K562 (cell line): ENCODE measurements around the gene BNC2. TPM values are rescaled to one million over a fixed set of nuclear protein-coding genes. Genes with fewer than 3 reads are reported as not detected.

Source experiments
- ATAC-seq: fragments of 200-7000 bp; cut with Tn5 transposase; 3 replicates; pipeline ENCODE4 v1.9.1; 2020; ENCODE audit warnings: moderate library complexity
- BruUV-seq: library from RNA; stranded (reverse); fragments of 400-500 nt; replicated peaks from 2 replicates; lab custom pipeline; 2021; lab: Mats Ljungman, UMichigan
- CTCF ChIA-PET: fragments of 300-600 bp; formaldehyde crosslinking; extraction: SDS; loops from one replicate; lab custom pipeline; 2021; ENCODE audit warnings: low intra/inter-chr PET ratio; lab: Yijun Ruan, JAX
- POLR2A ChIA-PET: fragments of 300-600, 350-650 bp; sonication (Branson Sonifier 250); formaldehyde crosslinking; extraction: SDS; loops from one replicate; lab custom pipeline; 2021; ENCODE audit warnings: antibody characterized with exemption, inconsistent platforms; lab: Yijun Ruan, JAX
- DNase-seq, 4 experiments: peaks; one replicate each; pipeline versions ENCODE4 v3.0.0 to v3.0.0-alpha.2; 2011 to 2018; ENCODE audit warnings: low spot score in 3 of 4, mixed read lengths in 3 of 4; ENCODE audit errors: extremely low read depth in 1 of 4
- FAIRE-seq: peaks from 2 replicates; lab custom pipeline; 2011; peaks lifted over from hg19 to GRCh38; lab: Jason Lieb, UNC
- H2AFZ ChIP-seq: 2 replicates; pipeline ENCODE4 v1.6.0; 2011; ENCODE audit warnings: low read depth, low read length, control low read depth, inconsistent platforms
- H3K27ac ChIP-seq: fragments of 200-600 bp; 3 replicates; pipeline ENCODE4 v1.8.0; 2011; ENCODE audit warnings: low read depth, mild to moderate bottlenecking, control low read depth, inconsistent platforms, low read length, moderate library complexity, mixed read lengths; ENCODE audit errors: extremely low read depth
- H3K27me3 ChIP-seq, 2 experiments: fragments of 300-600 bp in 1 of 2; 2 replicates in 1 of 2; 3 replicates in 1 of 2; pipeline versions ENCODE4 v1.6.0 to v1.8.0; 2011; ENCODE audit warnings: inconsistent platforms in 2 of 2, low read length in 2 of 2, mild to moderate bottlenecking in 1 of 2, mixed read lengths in 1 of 2, moderate library complexity in 1 of 2; ENCODE audit not compliant: control insufficient read depth in 2 of 2, insufficient read depth in 2 of 2
- H3K36me3 ChIP-seq: fragments of 300-600 bp; 3 replicates; pipeline ENCODE4 v1.8.0; 2011; ENCODE audit warnings: mild to moderate bottlenecking, low read length, inconsistent platforms; ENCODE audit not compliant: control insufficient read depth, insufficient read depth
- H3K4me1 ChIP-seq, 2 experiments: fragments of 200-600 bp in 1 of 2; replicated peaks in 1 of 2; 2 replicates in 1 of 2; 3 replicates in 1 of 2; pipeline versions ENCODE4 v1.5.1 to v1.8.0; 2011; ENCODE audit warnings: inconsistent platforms in 2 of 2, low read length in 2 of 2, mild to moderate bottlenecking in 1 of 2, mixed read lengths in 1 of 2, moderate library complexity in 1 of 2; ENCODE audit not compliant: control insufficient read depth in 2 of 2, insufficient read depth in 2 of 2
- H3K4me2 ChIP-seq: 2 replicates; pipeline ENCODE4 v1.6.1; 2011; ENCODE audit warnings: low read length, control low read depth, inconsistent platforms, mixed read lengths; ENCODE audit not compliant: insufficient read depth
- H3K4me3 ChIP-seq: fragments of 200-600 bp; sonication (generic), shearing (Covaris generic); 2 replicates; pipeline ENCODE4 v1.5.1; 2016; ENCODE audit warnings: control low read depth, inconsistent platforms
- H3K79me2 ChIP-seq: fragments of 200-600 bp; 3 replicates; pipeline ENCODE4 v1.8.0; 2011; ENCODE audit warnings: low read length, inconsistent platforms; ENCODE audit not compliant: control insufficient read depth, insufficient read depth
- H3K9ac ChIP-seq, 2 experiments: 2 replicates each; pipeline versions ENCODE4 v1.6.0 to v1.6.1; 2011; ENCODE audit warnings: low read depth in 2 of 2, low read length in 2 of 2, control low read depth in 1 of 2, inconsistent platforms in 1 of 2, mild to moderate bottlenecking in 1 of 2, mixed read lengths in 1 of 2; ENCODE audit not compliant: insufficient read depth in 1 of 2
- H3K9me1 ChIP-seq: one replicate; pipeline ENCODE4 v1.6.0; 2011; ENCODE audit warnings: inconsistent platforms, mild to moderate bottlenecking, low read length, moderate library complexity; ENCODE audit not compliant: control insufficient read depth, insufficient read depth
- H3K9me3 ChIP-seq: replicated peaks from 2 replicates; pipeline ENCODE4 v1.5.1; 2011; ENCODE audit warnings: low read depth, low read length, inconsistent platforms; ENCODE audit not compliant: control insufficient read depth, insufficient read depth
- H4K20me1 ChIP-seq: replicated peaks from 2 replicates; pipeline ENCODE4 v1.6.1; 2011; ENCODE audit warnings: low read length, inconsistent platforms, mixed read lengths; ENCODE audit not compliant: control insufficient read depth, insufficient read depth
- JUN ChIP-seq, 2 experiments: sonication (generic) in 1 of 2; formaldehyde crosslinking in 1 of 2; IDR thresholded peaks; 2 replicates each; pipeline versions ENCODE4 v1.6.1 to v1.8.0; 2012 to 2022; ENCODE audit warnings: borderline replicate concordance in 2 of 2, mild to moderate bottlenecking in 2 of 2, improper control_type of control experiment in 1 of 2, low read depth in 1 of 2, low read length in 1 of 2, missing genetic modification reagents in 1 of 2
- NCOA1 ChIP-seq: fragments of 450-650 bp; IDR thresholded peaks from 2 replicates; pipeline ENCODE4 v1.6.1; 2016; ENCODE audit warnings: low read depth
- NKRF ChIP-seq: fragments of 450-650 bp; IDR thresholded peaks from 2 replicates; pipeline ENCODE4 v1.6.1; 2016; ENCODE audit warnings: borderline replicate concordance
- U2AF2 ChIP-seq: fragments of 200-400 bp; formaldehyde crosslinking; optimal IDR thresholded peaks from 2 replicates; pipeline ENCODE3; 2017; ENCODE audit warnings: low read depth, mild to moderate bottlenecking, low read length
- ZNF239 ChIP-seq: fragments of 250-450 bp; sonication (Bioruptor Pico); IDR thresholded peaks from 2 replicates; pipeline ENCODE4 v1.4.0; 2020; ENCODE audit warnings: mild to moderate bottlenecking
- ZNF589 ChIP-seq: fragments of 200-800 bp; sonication (Bioruptor generic); IDR thresholded peaks from 2 replicates; pipeline ENCODE4 v1.6.1; 2016; ENCODE audit warnings: low read depth, missing genetic modification characterization, missing compliant biosample characterization
- in situ Hi-C: fragments of 300-500 bp; cut with MboI; formaldehyde crosslinking; loops from 4 replicates; pipeline ENCODE4 v1.15.0; 2018; ENCODE audit warnings: inconsistent platforms, mixed read lengths
- intact Hi-C: fragments of 100-400 bp; cut with micrococcal nuclease; formaldehyde crosslinking; loops from 2 replicates; pipeline ENCODE4 v1.14.2; 2022
- polyA plus RNA-seq, 8 experiments: library from polyadenylated mRNA; depleted of rRNA in 4 of 8; stranded (reverse) in 5 of 8; unstranded in 3 of 8; fragments of >200 nt; fragmentation: Nextera tagmentation in 2 of 8; fragmentation: Illumina TruSeq in 1 of 8; extraction: Ambion mirVana in 2 of 8; extraction: Trizol in 1 of 8; gene quantifications; 2 replicates each; pipeline versions ENCODE4 v1.2.1 to v1.2.3, GENCODE V29; 2011 to 2014; ENCODE audit warnings: inconsistent platforms in 1 of 8, missing spikeins in 1 of 8
- total RNA-seq, 7 experiments: library from RNA; depleted of rRNA in 6 of 7; stranded (reverse); fragments of >200 nt in 6 of 7; fragmentation: Illumina TruSeq in 2 of 7; extraction: Trizol in 2 of 7; gene quantifications; 2 replicates each; pipeline versions ENCODE4 v1.2.1 to v1.2.3, GENCODE V29; 2011 to 2021; ENCODE audit warnings: low replicate concordance in 1 of 7

Gene BNC2
- total and polyA plus RNA-seq, 9 of the 15 experiments (the other 6 are each of a cell fraction or from before 2014, with no cell fraction given): not detected

GRCh38 chr9:16455842-16456241 is 414.6 kb downstream of the BNC2 start:
- POLR2A ChIA-PET: no interaction called here
- H3K36me3 ChIP-seq: no peaks in the 10 kb centered on the region
- H3K9me3 ChIP-seq: no peaks in the 10 kb centered on the region
- DNase-seq: no peak
- FAIRE-seq: no peak
- no peaks in the 10 kb centered on the region for H3K4me1 ChIP-seq
- no peak overlapping the region for H3K4me2 ChIP-seq
- no peaks in the 10 kb centered on the region for H3K9me1 ChIP-seq
- H3K27ac ChIP-seq: no peak overlapping the region
- no peak overlapping the region for H3K9ac ChIP-seq
- no peaks in the 10 kb centered on the region for H4K20me1 ChIP-seq
- CTCF ChIA-PET: no interaction called here
- no peaks in the 10 kb centered on the region for H3K27me3 ChIP-seq
- ATAC-seq: no peak
- in situ Hi-C loops (no loop called here), intact Hi-C loops (no loop called here)
- H2AFZ ChIP-seq: no peak overlapping the region
- BruUV-seq: no TSS peak
- TF ChIP-seq ZNF239 (CRISPR knock-in tag): no peak
- TF ChIP-seq ZNF589 (CRISPR knock-in tag): no peak
- no peak for TF ChIP-seq NCOA1
- TF ChIP-seq JUN (IDR thresholded peaks at IDR 0.05; ENCODE audit: borderline replicate concordance, low read depth, low read length): no peak
- TF ChIP-seq JUN (CRISPR knock-in tag; IDR thresholded peaks at IDR 0.05; ENCODE audit: borderline replicate concordance): no peak
- TF ChIP-seq U2AF2: no peak
- no peak for TF ChIP-seq NKRF
- no peaks in the 10 kb centered on the region for H3K79me2 ChIP-seq
- no peak overlapping the region for H3K4me3 ChIP-seq
